NCI-H69 (cell line): ENCODE results near the gene CLTRN.
"Not testable (repeated sequence)": the region's sequence is repeated elsewhere in the genome, so short reads cannot be mapped to it uniquely, and the experiment has no call there.

ENCODE experiments used
- DNase-seq: peaks from one replicate; lab custom pipeline; 2025; lab: John Stamatoyannopoulos, UW

CLTRN gene, protein sequence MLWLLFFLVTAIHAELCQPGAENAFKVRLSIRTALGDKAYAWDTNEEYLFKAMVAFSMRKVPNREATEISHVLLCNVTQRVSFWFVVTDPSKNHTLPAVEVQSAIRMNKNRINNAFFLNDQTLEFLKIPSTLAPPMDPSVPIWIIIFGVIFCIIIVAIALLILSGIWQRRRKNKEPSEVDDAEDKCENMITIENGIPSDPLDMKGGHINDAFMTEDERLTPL

DNA sequence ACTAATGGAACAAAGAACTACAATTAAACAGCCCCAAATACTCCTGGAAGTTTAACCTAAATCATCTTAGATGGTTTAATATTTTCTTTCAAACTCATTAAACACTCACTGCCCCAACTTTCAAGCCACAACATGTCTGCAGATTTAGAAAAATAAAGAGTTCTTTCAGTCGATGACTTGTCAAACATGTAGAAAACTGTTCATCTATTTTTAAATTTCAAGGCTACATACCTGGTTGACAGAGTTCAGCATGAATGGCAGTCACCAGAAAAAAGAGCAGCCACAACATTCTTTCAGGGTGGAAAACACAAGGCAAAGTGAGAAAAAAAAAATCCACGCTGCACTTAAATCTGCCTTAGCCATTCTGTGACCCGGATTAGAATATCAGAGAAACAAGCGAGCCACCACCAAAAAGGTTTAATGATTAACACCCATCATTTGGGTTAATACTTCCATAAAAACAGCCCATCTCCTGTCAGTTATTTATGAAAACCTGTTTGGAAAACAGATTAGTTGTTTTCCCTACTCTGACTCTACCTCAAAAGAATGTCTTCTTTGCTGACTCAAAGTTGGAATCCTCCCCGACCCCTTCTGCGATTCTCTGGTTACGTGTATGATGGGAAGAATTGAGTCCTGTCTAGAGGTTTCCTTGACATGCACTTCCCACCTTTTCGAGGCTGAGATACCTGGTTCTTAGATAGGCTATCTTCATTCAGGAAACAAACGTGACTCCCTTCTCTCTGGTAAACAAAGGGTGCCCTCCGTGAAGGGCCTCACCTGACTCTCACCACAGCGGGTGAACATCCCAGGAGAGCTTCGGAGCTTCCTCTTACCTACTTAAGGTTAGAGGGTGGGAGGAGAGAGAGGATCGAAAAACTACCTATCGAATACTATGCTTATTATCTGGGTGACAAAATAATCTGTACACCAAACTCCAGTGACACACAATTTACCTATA, at the start of gene CLTRN:
Gene CLTRN, minus strand, starts transcription at position 319 of the 958 bp plus-strand sequence. Its CDS starts 30 bp downstream, at position 289.
- no peak for DNase-seq

DNA sequence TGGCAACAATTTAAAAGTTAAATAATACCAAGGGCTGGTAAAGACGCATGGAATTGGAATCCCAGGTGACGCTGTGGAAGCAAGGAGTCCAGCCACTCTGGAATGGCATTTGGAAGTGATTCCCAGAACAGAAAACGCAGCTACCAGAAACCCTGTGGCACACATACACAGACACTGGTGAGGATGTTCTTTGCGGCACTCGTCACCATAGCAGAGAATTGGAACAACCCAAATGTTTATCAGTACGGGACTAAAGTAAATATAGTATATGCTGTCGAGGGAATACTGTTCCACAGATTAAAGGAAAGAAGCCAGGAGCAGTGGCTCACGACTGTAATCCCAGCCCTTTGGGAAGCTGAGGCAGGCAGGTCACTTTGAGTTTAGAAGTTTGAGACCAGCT, 39.7 kb upstream of the CLTRN start:
- not testable (repeated sequence) for DNase-seq

DNA sequence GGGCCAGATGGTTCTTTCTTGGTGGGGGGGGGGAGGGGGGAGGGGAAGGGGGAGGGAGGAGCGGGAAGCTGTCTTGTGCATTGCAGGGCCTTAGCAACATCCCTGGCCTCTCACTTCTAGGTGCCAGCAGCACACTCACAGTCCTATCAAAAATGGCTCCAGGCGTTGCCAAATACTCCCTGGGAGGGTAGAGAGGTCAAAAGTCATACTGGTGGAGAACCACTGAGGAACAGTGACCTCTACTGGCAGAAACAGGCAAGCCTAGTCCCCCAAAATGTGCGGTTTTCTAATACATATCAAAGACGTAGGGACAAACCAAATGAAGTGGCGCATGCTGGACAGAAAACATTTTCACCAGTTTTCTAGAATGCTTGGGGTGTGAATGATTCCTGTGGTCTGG, 39.2 kb upstream of the CLTRN start:
- not testable (repeated sequence) for DNase-seq

DNA sequence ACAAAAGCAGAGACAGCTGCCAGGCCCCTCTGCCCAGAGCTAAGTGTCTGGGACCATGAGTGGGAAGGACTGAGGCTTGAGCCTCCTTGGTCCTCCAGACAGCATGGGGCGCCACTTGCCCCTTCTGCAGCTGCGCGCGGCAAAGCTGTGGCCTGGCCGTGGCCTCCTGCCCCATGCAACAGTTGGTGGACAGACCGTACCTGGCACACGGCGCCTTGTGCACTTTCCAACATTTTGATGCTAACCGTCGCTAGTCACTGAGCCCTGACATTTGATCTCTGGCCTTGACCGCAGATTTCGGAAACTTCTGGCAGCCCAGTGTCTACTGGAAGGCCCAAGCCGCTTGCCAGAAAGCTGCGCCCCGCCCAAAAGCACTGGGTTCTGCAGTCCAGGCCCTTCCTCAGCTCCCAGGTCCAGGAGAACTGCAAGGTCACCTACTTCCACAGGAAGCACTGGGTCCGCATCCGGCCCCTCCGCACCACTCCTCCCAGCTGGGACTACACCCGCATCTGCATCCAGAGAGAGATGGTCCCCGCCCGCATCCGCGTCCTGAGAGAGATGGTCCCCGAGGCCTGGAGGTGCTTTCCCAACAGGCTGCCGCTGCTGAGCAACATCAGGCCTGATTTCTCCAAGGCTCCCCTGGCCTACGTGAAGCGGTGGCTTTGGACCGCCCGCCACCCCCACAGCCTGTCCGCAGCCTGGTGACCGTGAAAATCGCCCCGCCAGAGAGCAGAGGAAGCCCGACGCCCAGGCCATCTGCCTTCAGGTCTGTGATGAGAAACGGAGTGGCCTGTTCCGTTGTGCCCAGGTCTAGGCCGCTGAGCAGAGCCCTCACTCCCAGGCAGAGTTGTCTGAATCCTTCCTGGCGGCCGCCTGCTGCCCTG, 38.1 kb upstream of the CLTRN start:
- no peak for DNase-seq

DNA sequence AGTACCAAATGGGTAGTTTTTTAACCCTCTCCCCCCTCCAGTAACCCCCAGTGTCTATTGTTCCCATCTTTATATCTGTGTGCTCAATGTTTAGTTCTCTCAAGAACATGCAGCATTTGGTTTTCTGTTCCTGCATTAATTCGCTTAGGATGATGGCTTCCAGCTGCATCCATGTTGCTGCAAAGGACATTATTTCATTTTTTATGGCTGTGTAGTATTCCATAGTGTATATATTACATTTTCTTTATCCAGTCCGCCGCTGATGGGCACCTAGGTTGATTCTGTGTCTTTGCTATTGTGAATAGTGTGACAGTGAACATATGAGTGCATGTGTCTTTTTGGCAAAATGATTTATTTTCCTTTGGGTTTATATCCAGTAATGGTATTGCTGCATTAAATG, 31.9 kb upstream of the CLTRN start:
- no peak for DNase-seq

DNA sequence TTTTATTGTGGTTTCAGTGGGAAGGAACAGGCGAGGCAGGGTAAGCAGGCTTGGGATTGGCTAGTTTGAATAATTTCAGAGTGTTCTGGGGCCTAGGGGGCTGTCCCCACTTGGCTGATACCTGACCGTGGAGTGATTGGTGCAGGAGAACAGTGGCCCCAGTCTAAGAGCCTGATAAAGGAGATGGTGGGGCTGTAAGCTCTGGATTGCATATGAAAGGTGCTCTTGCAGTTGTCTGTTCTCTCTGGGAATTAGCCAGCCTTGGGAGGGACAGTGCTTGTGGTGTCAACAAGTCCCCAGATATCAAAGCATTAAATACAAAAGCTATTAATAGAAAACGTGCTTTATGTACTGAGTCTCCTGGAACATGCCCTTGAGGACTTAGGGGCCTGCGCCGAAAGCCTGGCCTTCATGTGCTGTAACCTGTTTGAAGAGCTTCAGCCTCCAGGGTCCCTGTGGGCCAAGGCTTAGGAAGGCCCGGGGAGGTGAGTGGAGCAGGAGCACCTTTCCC, 30.4 kb upstream of the CLTRN start:
- no peak for DNase-seq

DNA sequence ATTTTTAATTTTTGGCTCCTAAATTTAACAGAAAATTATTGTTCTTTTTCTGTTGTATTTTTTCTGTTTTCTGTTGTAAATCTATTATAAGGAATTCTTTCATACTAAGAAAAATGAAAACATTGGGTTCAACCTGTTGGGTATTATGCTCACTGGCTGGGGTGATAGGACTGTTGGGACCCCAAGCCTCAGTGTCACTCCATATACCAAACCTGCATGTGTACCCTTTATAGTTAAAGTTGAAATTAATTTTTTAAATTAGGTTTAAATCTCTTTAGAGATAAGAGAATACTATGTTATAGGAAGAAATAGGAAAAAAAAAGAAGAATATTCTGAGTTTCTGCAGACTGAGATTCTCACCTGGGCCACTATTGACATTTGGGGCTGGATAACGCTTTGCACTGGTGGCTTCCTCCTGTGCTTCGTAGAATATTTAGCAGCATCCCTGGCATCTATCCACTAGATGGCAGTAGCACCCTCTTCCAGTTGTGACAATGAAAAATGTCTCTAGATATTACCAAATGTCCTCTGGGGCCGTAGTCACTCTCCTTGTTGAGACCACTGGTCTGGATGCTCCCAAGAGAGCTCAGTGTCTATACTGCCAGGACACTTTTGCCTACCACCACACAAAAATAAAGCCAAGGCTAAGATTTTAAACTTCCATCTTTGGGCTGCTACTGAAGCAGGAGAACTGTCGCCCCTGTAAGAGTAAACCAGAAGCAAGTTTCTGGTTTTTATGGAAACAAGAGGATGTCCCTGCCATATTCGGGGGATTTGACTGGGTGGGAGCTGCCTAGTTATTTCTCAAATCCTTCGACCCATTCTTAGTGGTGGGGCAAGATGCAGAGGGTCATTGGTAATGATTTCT, 22.4 kb upstream of the CLTRN start:
- DNase-seq: peak; percentile 67

DNA sequence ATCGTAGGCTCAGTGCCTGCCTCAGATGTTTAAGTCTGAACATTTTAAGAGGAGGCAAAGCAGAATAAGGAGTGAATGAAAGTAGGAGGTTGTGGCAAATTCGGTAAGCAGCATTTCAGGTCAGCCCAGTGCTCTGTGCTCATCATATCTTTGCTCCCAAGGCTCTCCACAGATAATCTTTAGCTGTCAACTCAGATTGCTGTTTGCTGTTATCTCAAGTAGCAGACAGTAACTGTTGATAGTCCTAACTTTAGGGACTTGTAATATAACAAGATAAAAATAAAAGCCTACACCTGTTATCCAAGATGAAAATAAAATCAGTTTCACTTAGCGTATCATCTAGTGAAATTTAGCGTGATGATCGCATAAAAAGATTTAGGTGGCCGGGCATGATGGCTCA, 18.6 kb upstream of the CLTRN start:
- DNase-seq: no peak

DNA sequence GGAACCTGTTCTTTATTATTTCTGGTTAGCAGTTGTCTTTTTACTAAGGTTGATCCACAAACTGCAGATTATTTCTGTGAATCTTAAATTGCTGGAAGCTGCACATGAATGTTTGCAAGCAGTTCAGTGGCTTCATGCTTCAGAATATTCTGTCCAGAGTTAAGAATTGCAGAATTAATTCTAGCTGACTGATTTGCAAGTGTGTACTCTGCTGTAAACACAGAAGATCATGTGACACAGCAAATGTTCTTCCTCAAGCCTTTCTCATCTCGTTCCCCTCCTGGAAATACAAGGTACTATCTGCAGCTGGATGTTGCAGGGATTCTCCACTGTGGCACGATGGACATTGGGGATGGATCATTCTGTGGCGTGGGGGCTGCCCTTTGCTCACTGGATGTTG, 16.8 kb upstream of the CLTRN start:
- DNase-seq: no peak

DNA sequence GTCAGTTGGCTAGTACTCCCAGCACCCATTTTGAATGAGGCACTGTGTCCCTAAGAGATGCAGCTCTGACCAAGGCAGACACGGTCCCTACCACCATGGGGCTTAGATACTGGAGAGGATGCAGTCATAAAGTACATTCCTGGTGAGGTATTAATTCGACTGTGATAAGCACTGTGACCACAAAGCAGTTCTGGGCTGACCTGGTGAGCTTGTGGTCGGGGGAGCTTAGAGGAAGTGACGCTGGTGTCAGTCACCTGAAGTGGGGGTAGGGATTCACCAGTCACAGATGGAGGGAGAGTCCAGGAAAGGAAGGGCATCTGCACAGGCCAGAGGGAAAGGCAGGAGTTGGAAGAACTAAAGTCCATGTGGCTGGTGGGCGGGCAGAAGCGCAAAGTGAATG, 15.8 kb upstream of the CLTRN start:
- DNase-seq: no peak

DNA sequence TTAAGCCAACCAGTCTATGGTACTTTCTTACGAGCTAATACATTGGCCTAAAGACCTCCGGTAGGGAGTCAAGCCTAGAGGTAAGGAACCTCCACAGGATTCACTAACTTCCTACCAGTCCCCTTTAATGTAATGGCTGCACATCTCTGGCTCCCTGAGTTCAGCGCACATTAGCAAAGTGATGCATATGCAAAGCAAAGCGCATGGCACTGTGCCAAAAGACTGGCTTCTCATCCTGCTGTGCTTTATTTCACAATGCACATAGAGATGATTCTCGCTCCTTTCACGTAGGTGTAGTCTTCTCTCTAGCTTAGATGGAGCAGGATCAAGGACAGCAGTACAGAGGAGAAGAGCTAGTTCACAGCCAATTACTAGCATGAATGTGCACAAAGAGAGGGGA, 14.6 kb upstream of the CLTRN start:
- peak; percentile 23 for DNase-seq

DNA sequence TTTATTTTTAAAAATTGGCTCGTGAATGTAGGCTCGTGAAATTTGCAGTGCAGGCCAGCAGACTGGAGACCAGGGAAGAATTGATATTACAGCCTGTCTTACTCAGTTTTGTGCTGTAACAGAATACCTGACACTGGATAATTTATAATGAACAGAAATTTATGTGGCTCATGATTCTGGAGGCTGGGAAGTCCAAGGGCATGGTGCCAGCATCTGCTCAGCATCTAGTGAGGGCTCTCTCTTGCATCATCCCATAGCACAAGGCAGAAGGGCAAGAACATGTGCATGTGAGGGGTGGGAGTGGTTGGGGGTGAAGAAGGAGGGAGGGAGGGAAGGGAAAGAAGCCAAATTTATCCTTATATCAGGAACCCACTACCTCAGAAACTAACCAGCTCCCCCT, 13.7 kb upstream of the CLTRN start:
- DNase-seq: no peak

DNA sequence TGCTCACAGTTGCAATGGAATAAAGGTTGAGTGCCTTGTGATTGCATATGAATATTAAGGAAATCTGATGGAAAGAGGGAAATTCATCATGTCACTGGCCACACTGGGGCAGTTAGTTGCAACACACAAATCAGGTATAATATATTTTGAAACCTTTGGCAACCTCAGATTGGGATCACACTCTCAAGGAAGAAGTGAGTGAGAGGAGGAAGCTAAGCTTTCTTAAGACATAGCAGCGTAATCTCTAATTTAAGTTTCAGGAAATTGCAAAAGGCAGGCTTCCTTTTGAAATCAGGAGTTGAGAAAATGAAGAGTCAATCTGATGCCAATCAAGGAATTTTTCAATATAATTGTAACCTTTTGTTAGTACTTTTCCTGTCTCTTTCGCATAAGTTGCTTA, 12.3 kb upstream of the CLTRN start:
- no peak for DNase-seq

DNA sequence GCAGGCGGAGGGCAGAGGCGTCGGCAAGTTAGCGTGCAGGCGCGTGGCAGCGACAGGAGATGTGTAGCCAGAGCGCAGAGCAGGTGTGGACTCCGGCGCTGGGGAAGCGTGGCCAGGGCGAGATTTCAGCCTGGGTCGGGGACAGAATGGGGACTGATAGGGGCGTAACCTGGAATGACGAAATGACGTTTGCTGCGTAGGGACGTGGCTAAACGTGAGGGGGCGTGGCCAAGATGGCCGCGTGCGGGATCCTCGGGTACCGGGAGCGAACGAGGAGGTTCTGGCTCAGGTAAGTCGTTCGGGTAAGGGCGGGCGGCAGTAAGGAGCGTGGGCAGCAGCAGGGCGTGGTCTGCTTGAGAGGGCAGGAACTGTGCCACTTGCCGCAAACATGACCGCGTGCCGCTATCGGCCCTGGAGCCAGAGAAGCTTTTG, 10.9 kb upstream of the CLTRN start:
- peak; percentile 86 for DNase-seq

DNA sequence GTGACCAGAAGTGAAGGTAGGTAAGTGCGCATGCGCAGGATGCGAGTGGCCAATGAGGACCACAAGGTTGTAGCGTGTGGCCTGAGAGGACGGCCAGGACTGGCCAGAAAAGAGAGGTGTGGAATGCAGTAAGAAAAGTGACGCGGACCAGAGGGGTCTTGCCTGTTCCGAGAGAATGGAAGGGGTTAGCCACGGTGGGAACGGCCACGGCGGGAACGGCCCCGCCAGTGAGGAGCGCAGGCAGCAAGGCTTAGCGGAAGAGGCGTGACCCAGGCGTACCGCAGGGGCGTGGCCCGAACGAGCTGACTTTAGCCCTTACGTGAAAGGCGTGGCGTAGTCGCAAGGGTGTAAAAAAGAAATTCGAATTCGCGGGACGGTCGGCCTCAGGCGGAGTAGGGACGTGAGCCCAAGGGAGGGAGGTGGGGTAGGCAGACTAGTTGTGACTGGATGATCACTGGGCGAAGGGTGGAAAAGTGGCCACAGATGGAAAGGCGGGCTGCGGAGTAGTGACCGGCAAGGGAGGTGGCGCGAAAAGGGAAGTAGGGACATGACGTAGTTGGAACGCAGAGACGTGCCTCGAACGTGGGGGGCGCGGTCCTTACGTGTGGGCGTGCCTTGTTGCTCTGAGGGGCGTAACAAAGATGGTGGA, 10.4 kb upstream of the CLTRN start:
- peak; percentile 93 for DNase-seq

DNA sequence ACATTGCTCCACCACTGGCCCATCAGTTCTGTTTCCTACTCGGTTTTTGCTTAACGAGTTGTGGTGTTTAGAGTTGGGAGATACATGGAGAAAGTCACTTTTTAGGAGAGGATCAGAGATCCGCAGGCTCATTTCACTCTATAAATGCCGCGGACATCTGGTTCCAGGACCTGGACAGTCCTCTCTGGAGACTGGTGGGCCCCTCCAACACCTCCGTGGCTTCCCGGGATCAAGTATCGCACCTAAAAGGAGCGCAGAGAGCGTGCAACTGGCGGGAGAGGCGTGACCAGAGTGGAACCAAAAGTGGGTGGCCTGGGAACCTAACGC, 9.9 kb upstream of the CLTRN start:
- DNase-seq: no peak

DNA sequence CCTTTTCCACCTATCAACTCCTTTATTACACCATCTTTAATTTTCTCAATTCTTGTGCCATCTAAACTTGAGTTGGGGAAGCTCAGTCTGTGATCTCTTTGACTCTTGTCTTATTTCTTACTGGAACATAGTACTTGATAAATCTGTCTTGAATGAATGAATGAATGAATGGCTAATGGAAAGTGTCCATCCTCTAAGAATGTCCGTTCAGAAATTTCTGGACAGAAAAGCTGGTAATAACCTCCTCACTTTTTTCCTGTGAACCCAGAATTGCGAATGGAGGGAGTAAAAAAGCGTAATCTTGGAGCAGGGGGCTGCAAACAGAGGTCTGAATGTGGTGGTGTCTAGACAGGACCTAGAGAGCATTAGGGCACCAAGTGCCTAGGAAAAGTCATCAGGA, 9.4 kb upstream of the CLTRN start:
- no peak for DNase-seq

DNA sequence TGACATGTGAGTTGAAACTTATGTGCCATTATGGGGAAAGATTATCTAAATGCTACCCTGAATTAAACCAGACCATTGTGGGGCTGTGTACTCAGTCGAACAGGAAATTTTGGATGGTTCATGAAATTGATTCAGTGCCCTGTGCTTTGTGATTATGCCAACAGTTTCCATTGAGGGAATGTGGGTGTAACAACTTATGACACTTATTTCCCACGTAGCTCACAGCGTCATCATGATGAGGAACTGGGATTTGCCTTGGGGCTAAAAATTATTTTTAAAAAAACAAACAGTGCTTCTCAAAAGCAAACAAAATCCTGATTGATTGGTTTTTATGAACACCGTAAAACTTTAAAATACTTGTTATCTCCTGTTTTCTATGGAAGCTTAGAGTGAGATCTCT, 8.3 kb upstream of the CLTRN start:
- DNase-seq: no peak

DNA sequence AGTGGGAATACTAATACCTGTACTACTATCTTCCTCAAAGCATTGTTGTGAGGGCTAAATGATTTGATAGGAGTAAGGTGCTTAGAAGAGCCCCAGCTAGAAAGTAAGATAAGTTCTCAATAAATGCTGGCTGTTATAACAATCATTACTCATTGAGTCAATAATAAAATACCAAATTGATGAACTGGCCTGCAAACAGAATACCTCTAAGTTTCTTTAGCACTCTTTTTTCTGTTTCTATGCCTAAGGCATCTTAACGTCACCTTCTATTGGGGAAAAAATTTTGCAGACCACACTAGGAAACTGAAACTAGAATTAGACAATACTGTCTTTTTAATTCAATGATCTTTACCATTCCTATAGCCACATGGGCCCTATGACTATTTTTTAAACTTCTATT, 1.2 kb downstream of the CLTRN start:
- DNase-seq: no peak

DNA sequence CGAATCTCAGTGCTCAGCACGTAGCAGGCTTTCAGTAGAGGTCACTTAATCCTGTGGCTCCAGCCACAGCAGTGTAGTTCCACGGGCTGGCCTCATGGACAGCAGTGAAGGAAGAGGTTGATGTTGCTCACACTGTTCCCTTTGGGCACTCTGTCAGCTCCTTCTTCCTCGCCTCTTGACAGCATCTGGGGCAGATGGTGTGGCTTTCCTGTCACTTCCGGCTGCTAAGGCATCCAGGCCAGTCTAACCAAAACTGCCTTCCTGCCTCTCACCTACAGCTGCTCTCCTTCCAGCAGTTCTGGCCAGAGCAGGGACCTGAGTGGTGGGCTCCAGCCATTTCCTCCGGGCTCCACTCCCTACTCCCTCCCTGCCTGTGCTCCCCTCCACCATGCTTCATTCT, 9.8 kb downstream of the CLTRN start:
- not testable (repeated sequence) for DNase-seq

DNA sequence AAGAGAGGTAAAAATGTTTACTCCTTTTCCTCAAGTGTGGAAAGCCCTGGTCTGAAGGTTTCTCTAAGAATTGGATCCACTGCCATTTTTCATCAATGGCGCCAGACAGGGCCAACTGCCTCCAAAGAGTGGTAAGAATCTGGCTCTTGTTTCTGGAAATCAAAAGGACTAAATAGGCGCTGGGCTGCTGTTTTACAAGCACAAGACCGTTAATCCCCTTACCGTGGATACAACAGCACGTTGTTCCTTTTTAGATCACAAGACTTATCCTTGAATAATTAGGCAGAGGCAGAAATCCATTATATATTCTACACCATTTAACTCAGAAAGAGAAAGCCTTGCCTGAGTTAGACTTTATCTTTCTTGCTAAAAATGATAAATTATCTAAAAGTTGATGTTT, 10.6 kb downstream of the CLTRN start:
- DNase-seq: no peak
